K562 treated with DMSO at 1 percent for 4 hours (cell line): ENCODE results near the gene NAT8L. TPM values are rescaled to one million over a fixed set of nuclear protein-coding genes. Genes with fewer than 3 reads are reported as not detected.

Experiments used
- total RNA-seq: library from RNA; unstranded; fragments of 300-600 nt; gene quantifications from 2 replicates; pipeline ENCODE4 v1.2.3, GENCODE V29; 2022; ENCODE audit not compliant: insufficient read depth

NAT8L gene, protein sequence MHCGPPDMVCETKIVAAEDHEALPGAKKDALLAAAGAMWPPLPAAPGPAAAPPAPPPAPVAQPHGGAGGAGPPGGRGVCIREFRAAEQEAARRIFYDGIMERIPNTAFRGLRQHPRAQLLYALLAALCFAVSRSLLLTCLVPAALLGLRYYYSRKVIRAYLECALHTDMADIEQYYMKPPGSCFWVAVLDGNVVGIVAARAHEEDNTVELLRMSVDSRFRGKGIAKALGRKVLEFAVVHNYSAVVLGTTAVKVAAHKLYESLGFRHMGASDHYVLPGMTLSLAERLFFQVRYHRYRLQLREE
- 4.0 and 4.3 TPM in 2 replicates for total RNA-seq

GRCh38 chr4:2059046-2059725 is at the start of gene NAT8L:
TSS of gene NAT8L (plus strand) at chr4:2059327. CDS start at chr4:2059512, 185 bp downstream.

Other genes starting within 250 kb of the NAT8L start
- 15.1 and 20.1 TPM in 2 replicates for gene LETM1, start 203.2 kb upstream of the NAT8L start, total RNA-seq
- 48.3 and 51.0 TPM in 2 replicates for gene NSD2, start 187.9 kb upstream of the NAT8L start, total RNA-seq
- 53.5 and 53.6 TPM in 2 replicates for gene NELFA, start 50.4 kb upstream of the NAT8L start, total RNA-seq
- gene HAUS3, start 182.8 kb downstream of the NAT8L start, total RNA-seq: 15.8 and 18.2 TPM in 2 replicates
- 1.8 and 2.9 TPM in 2 replicates for gene POLN, start 182.8 kb downstream of the NAT8L start, total RNA-seq
- 35.8 and 54.4 TPM in 2 replicates for gene MXD4, start 202.8 kb downstream of the NAT8L start, total RNA-seq